GM21529 (cell line): ENCODE results near the gene NUPR1.
"Not testable (repeated sequence)": the region's sequence is repeated elsewhere in the genome, so short reads cannot be mapped to it uniquely, and the experiment has no call there.

Experiments used
- ATAC-seq: cut with Tn5 transposase; IDR thresholded peaks from one replicate; pipeline ENCODE4 v1.9.1; 2021; ENCODE audit not compliant: unreplicated experiment

The NUPR1 gene

GRCh38 chr16:28538733-28539596 lies at the start of gene NUPR1:
Gene NUPR1, minus strand, starts transcription at chr16:28538974. Its CDS starts 67 bp downstream, at chr16:28538907.
- no peak for ATAC-seq

- ATAC-seq = no peak
These were observed 48.6 kb upstream of the NUPR1 start for GRCh38 chr16:28587386-28587785.

- ATAC-seq = no peak
These were observed 47.7 kb upstream of the NUPR1 start for GRCh38 chr16:28586466-28586865.

GRCh38 chr16:28585674-28586073 lies 46.9 kb upstream of the NUPR1 start:
- no peak for ATAC-seq

- no peak for ATAC-seq
These were observed 42.0 kb upstream of the NUPR1 start for GRCh38 chr16:28580726-28581315.

DNA sequence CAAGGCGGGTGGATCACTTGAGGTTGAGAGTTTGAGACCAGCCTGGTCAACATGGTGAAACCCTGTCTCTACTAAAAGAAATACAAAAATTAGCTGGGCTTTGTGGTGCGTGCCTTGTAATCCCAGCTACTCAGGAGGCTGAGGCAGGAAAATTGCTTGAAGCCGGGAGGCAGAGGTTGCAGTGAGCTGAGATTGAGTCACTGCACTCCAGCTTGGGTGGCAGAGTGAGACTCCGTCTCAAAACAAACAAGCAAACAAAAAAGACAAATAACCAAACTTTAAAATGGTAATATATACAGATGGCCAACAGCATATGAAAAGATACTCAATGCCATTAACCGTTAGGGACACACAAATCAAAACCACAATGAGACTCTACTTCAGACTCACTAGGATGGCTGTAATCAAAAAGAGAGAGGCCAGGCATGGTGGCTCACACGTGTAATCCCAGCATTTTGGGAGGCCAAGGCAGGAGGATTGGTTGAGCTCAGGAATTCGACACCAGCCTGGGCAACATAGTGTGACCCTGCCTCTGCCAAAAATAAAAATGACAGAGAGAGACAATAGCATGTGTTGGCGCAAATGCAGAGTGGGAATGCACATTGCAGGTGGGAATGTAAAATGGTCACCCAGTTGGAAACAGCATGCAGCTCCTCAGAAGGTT lies 36.8 kb upstream of the NUPR1 start:
- ATAC-seq = no peak

DNA sequence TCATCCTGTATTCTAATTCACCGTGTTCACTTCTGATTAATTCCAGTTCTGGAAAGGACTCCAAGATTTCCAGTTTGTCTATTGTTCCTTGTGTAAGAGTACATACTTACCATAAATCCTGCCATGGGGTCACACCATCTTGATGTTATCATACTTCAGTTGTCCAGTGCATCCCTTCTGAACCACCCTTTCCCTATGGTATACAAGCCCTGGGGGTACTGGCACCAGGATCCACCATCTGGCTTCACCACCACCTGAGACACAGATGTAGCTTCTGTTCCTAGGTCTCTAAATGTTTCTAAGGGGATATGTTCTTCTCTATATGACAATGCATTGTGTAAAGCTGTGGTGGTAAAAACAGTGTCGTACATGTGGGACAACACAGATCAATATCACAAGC lies 36.2 kb upstream of the NUPR1 start:
- no peak for ATAC-seq

DNA sequence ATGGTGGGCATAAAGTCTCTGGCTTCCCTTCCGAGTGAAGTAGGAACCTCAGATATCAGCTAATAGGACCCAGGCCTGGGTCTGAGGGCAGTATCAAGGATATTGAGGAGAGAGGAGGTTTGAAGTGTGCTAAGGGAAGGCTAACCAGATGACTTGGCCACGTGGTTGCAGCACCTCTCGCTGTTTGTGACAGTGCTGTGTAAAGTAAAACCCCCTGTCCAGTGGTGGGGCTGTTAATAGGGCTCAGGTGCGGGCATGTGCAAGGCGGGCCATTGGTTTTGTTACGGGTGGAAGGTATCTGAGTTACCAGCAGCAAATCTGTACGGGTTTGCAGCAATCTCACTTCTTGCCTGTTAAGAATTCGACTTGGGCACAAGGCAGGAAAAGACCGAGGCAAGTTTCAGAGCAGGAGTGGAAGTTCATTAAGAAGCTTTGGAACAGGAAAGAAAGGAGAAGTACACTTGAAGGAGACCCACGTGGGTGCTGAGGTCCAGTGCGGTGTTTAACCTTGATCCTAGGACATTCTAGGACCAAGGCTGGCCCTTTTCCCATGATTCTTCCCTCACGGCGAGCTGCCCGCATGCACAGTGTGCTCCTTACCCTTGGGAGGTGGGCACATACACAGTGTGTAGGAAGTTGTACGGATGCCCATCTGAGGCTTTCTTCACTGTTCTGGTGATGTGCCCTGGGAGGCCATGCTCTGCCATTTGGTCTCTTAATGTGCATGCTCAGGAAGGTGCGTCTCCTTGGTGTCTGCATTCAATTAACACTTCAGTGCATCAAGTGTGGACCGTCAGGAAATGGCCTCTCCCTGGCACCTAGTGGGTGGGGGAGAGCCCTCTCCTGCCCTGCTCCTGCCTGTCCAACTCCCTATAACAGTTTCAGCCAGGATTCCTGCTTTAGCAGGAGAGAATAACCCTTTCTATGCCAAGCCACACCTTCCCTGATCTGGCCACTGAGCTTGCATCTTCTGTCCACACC lies 35.3 kb upstream of the NUPR1 start:
- no peak for ATAC-seq

GRCh38 chr16:28572696-28573510 lies 34.1 kb upstream of the NUPR1 start:
- ATAC-seq = no peak

- ATAC-seq = no peak
These were observed 31.4 kb upstream of the NUPR1 start for GRCh38 chr16:28569968-28570752.

DNA sequence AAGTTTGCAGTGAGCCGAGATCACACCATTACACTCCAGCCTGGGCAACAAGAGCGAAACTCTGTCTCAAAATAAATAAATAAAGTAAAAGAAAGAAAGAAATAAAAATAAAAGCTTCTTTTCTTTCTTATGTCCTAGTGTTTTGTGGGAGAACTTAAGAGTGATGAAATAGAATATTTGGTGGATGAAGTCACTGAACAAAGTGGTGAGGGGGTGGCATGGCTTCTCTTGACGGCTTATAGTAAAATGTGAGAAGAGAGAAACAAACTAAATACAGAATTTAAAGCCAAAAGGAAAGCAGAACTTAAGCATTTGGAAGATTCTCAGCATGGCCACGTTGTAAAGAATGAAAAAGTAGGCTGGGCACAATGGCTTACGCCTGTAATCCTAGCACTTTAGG lies 30.2 kb upstream of the NUPR1 start:
- no peak for ATAC-seq

- no peak for ATAC-seq
These were observed 28.5 kb upstream of the NUPR1 start for GRCh38 chr16:28567292-28567691.

DNA sequence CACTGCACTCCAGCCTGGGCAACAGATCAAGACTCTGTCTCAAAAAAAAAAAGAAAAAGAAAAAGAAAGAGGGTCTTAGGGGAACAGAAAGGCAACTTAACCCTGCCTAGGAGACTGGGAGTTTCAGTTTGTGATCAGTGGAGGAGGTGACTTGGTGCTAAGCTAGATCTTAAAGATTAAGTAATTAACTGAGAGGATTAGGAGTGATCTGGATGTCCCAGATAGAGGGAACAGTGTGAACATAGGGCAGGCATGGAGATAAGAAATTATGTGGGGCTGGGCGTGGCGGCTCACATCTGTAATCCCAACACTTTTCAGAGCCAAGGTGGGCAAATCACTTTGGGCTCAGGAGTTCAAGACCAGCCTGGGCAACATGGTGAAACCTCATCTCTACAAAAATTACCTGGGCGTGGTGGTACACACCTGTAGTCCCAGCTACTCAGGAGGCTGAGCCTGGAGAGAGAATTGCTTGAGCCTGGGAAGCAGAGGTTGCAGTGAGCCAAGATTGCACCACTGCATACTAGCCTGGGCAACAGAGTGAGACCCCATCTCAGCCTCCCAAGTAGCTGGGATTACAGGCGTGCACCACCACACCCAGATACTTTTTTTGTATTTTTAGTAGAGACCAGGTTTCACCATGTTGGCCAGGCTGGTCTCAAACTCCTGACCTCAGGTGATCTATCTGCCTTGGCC lies 27.6 kb upstream of the NUPR1 start:
- ATAC-seq = not testable (repeated sequence)

DNA sequence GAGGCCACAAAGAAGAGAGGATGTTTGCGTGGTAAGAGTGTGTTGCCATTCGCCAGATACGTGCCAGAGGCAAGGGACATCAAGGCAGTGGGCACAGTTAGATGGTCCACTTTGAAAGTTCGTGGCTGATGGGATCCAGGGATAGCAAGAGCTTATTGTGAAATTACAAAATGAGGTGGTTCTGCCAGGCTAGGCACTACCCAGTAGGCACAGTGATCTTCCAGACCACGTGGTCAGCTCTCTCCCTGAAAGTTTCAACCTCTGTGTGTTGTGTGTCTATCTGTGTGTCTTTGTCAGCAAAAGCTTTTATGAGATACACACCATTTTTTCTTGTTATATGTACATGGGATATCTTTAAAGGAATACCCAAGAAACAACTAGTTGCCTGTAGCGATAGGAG lies 24.4 kb upstream of the NUPR1 start:
- no peak for ATAC-seq

DNA sequence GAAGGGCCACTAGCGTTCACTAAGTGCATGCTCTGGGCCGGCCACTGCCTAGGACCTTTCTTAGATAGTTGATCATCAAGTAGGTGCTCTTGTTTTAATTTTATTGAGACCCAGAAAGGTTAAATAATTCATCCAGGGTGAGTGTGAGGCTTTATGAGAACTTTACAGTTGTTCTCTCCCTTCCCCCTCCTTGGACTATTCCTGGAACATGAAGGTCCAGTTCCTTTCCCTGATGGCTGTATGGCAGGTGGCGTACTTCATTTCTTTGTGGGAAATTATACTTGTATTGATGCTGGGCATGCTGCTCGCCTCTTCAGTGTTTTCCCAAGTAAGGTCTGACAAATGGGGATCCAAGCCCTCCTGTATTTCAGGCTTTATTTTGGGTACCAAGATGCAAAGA lies 23.4 kb upstream of the NUPR1 start:
- no peak for ATAC-seq

GRCh38 chr16:28561557-28562187 lies 22.9 kb upstream of the NUPR1 start:
- ATAC-seq = no peak

- no peak for ATAC-seq
These were observed 19.7 kb upstream of the NUPR1 start for GRCh38 chr16:28558456-28558855.

DNA sequence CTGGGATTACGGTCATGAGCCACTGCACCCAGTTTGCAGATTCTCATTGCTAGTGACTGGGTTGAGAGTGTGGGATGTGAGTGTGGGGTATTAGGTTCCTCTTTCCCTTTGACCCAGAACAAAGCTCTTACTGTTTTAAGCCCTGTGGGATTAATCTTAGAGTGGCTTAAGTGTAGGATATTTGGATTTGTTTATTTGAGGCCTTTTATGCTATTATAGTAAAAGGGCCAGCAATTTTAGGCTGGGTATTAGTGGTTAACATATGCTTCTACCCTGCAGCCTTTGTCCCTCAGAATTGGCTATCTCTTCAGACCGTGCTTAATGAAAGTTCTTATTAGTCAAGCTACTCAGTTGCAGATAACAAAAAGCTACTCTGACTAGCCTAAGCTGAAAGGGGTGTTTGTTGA lies 18.1 kb upstream of the NUPR1 start:
- ATAC-seq = no peak
